ENCODE results near the gene SLC23A3. TPM values are rescaled to one million over a fixed set of nuclear protein-coding genes. Genes with fewer than 3 reads are reported as not detected.

Gene SLC23A3
- total and polyA plus RNA-seq, 2 experiments from 2014 or later, result 0.58 to 1.2 TPM

DNA sequence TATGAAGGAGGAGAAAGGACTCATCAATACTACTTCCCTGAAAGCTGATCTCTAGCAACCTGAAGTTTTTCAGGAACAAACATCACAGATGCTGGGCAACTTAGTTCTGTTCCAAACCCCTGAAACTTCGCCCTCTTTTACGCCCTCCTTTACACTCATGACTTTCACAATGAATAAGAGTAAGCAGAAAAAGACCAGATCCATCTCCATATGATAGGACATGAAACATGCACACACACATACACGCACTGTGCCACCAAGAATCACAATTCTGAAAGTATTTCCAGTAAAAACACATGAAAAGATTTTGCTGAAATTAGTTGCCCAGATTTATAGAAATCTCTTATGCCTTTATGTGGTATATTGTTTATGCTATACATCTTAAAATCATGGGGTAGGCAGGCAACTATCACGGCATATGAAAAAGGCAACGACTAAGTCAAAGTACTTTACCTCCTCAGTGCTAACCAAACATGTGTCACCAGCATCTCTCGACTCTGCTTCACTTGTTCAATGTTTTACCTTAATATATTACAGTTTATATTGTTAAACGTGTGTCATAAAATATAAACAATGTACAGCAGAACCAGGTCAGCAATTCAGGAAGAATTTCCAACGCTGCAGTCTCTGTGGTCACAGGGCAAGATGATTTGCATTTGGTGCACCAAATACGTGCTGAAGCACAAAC lies 57.0 kb downstream of the SLC23A3 start:
- Histone ChIP-seq H3K36me3 (ENCODE audit: low read depth) (no peaks in the 10 kb centered on the region), H3F3A (ENCODE audit: insufficient read depth) (no peaks in the 10 kb centered on the region), H3K79me2 (ENCODE audit: insufficient read depth) (no peaks in the 10 kb centered on the region), H3K9me3 (ENCODE audit: low read depth) (no peaks in the 10 kb centered on the region), H3K4me3 (no peak overlapping the region), H3K4me2 (ENCODE audit: unreplicated experiment) (no peak overlapping the region), H3K9ac (no peak overlapping the region), H2AFZ (no peak overlapping the region), H3K9me2 (ENCODE audit: insufficient read depth) (no peaks in the 10 kb centered on the region), H4K20me1 (ENCODE audit: insufficient read depth) (no peaks in the 10 kb centered on the region), H3K27ac (no peak overlapping the region), H3K4me1 (ENCODE audit: insufficient read depth) (no peaks in the 10 kb centered on the region), H3K27me3 (replicated peaks; ENCODE audit: insufficient read depth) (no peaks in the 10 kb centered on the region)
- no peak for TF ChIP-seq EZH2 (IDR thresholded peaks at IDR 0.05; ENCODE audit: insufficient read depth, poor library complexity, severe bottlenecking)
- whole genome bisulfite sequencing, 2 experiments (ENCODE audit: low coverage in 1 of 2, low lambda C conversion rate in 2 of 2, missing lambda C conversion rate in 2 of 2), result 85% methylated on average over 9 of the region's 9 CpGs
- DNase-seq, result no peak
- in situ Hi-C loops (cut with MboI), result no loop called here

DNA sequence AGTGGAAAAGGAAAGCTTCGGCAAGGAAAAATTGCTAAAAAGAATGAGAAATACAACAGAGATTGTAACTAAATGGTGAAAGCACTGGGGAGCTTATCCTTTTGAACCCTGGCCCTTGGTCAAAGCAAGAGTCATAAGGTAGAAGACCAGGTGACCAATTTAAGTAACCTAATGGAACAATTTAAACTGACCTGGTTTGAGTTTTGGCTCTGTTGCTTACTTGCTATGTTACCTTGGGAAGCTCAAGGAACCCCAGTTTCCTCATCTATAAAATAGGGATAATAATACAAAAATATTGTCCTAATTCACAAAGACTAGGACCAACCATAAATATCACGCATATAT lies 57.8 kb downstream of the SLC23A3 start:
- Histone ChIP-seq H2AFZ (no peak overlapping the region), H3K9me3 (ENCODE audit: low read depth) (no peaks in the 10 kb centered on the region), H3K4me2 (ENCODE audit: unreplicated experiment) (no peak overlapping the region), H3K36me3 (ENCODE audit: low read depth) (no peaks in the 10 kb centered on the region), H3K27me3 (replicated peaks; ENCODE audit: insufficient read depth) (no peaks in the 10 kb centered on the region), H3K4me1 (ENCODE audit: insufficient read depth) (no peaks in the 10 kb centered on the region), H3F3A (ENCODE audit: insufficient read depth) (no peaks in the 10 kb centered on the region), H3K9me2 (ENCODE audit: insufficient read depth) (no peaks in the 10 kb centered on the region), H3K4me3 (no peak overlapping the region), H3K27ac (no peak overlapping the region), H3K9ac (no peak overlapping the region), H3K79me2 (ENCODE audit: insufficient read depth) (no peaks in the 10 kb centered on the region), H4K20me1 (ENCODE audit: insufficient read depth) (no peaks in the 10 kb centered on the region)
- in situ Hi-C loops (cut with MboI), result no loop called here
- 96 to 97% methylated on average over 2 of the region's 2 CpGs for WGBS, 2 experiments (ENCODE audit: low coverage in 1 of 2, low lambda C conversion rate in 2 of 2, missing lambda C conversion rate in 2 of 2)
- TF ChIP-seq EZH2phosphoT487 (IDR thresholded peaks at IDR 0.05; ENCODE audit: insufficient read depth, low read depth), result no peak
- no peak for TF ChIP-seq EZH2 (IDR thresholded peaks at IDR 0.05; ENCODE audit: insufficient read depth, poor library complexity, severe bottlenecking)
- no peak for DNase-seq

Other genes with a start within 250 kb of the SLC23A3 start
- not detected in 2 replicates for gene CDK5R2, start 210.4 kb downstream of the SLC23A3 start, total RNA-seq (2014; rRNA removed; shearing (Covaris generic))
- gene CDK5R2, start 210.4 kb downstream of the SLC23A3 start, polyA plus RNA-seq (2016; fragmentation: Nextera tagmentation; extraction: Ambion mirVana), result not detected in 2 replicates
- gene FEV, start 184.8 kb downstream of the SLC23A3 start, total RNA-seq (2014; rRNA removed; shearing (Covaris generic)), result not detected in 2 replicates
- not detected in 2 replicates for gene FEV, start 184.8 kb downstream of the SLC23A3 start, polyA plus RNA-seq (2016; fragmentation: Nextera tagmentation; extraction: Ambion mirVana)
- gene CRYBA2, start 176.6 kb downstream of the SLC23A3 start, total RNA-seq (2014; rRNA removed; shearing (Covaris generic)), result not detected in 2 replicates
- gene CRYBA2, start 176.6 kb downstream of the SLC23A3 start, polyA plus RNA-seq (2016; fragmentation: Nextera tagmentation; extraction: Ambion mirVana), result not detected in 2 replicates
- not detected in 2 replicates for gene CFAP65, start 128.5 kb downstream of the SLC23A3 start, total RNA-seq (2014; rRNA removed; shearing (Covaris generic))
- gene CFAP65, start 128.5 kb downstream of the SLC23A3 start, polyA plus RNA-seq (2016; fragmentation: Nextera tagmentation; extraction: Ambion mirVana), result 0.08 TPM in 1 of 2 replicates, not detected in the other
- not detected in 2 replicates for gene IHH, start 109.1 kb downstream of the SLC23A3 start, total RNA-seq (2014; rRNA removed; shearing (Covaris generic))
- gene IHH, start 109.1 kb downstream of the SLC23A3 start, polyA plus RNA-seq (2016; fragmentation: Nextera tagmentation; extraction: Ambion mirVana), result not detected in 2 replicates
- gene NHEJ1, start 9.2 kb downstream of the SLC23A3 start, total RNA-seq (2014; rRNA removed; shearing (Covaris generic)), result 8.3 and 16.1 TPM in 2 replicates
- gene NHEJ1, start 9.2 kb downstream of the SLC23A3 start, polyA plus RNA-seq (2016; fragmentation: Nextera tagmentation; extraction: Ambion mirVana), result 8.3 and 10.5 TPM in 2 replicates
- gene CNPPD1, start 6.9 kb upstream of the SLC23A3 start, total RNA-seq (2014; rRNA removed; shearing (Covaris generic)), result 34.5 and 35.2 TPM in 2 replicates
- gene CNPPD1, start 6.9 kb upstream of the SLC23A3 start, polyA plus RNA-seq (2016; fragmentation: Nextera tagmentation; extraction: Ambion mirVana), result 43.8 and 43.9 TPM in 2 replicates
- gene RETREG2, start 8.2 kb upstream of the SLC23A3 start, total RNA-seq (2014; rRNA removed; shearing (Covaris generic)), result 98.9 and 120 TPM in 2 replicates
- gene RETREG2, start 8.2 kb upstream of the SLC23A3 start, polyA plus RNA-seq (2016; fragmentation: Nextera tagmentation; extraction: Ambion mirVana), result 20.7 and 21.5 TPM in 2 replicates
- 39.3 and 42.4 TPM in 2 replicates for gene ZFAND2B, start 36.8 kb upstream of the SLC23A3 start, total RNA-seq (2014; rRNA removed; shearing (Covaris generic))
- 36.0 and 38.9 TPM in 2 replicates for gene ZFAND2B, start 36.8 kb upstream of the SLC23A3 start, polyA plus RNA-seq (2016; fragmentation: Nextera tagmentation; extraction: Ambion mirVana)
- gene ABCB6, start 48.9 kb upstream of the SLC23A3 start, total RNA-seq (2014; rRNA removed; shearing (Covaris generic)), result 25.3 and 35.7 TPM in 2 replicates
- gene ABCB6, start 48.9 kb upstream of the SLC23A3 start, polyA plus RNA-seq (2016; fragmentation: Nextera tagmentation; extraction: Ambion mirVana), result 21.8 TPM in 2 replicates
- gene ATG9A, start 59.6 kb upstream of the SLC23A3 start, total RNA-seq (2014; rRNA removed; shearing (Covaris generic)), result 84.4 and 97.3 TPM in 2 replicates
- 68.5 and 72.6 TPM in 2 replicates for gene ATG9A, start 59.6 kb upstream of the SLC23A3 start, polyA plus RNA-seq (2016; fragmentation: Nextera tagmentation; extraction: Ambion mirVana)
- 27.8 and 32.6 TPM in 2 replicates for gene ANKZF1, start 59.8 kb upstream of the SLC23A3 start, total RNA-seq (2014; rRNA removed; shearing (Covaris generic))
- 26.8 and 31.5 TPM in 2 replicates for gene ANKZF1, start 59.8 kb upstream of the SLC23A3 start, polyA plus RNA-seq (2016; fragmentation: Nextera tagmentation; extraction: Ambion mirVana)
- 13.4 and 13.5 TPM in 2 replicates for gene GLB1L, start 75.4 kb upstream of the SLC23A3 start, total RNA-seq (2014; rRNA removed; shearing (Covaris generic))
- 3.4 and 3.8 TPM in 2 replicates for gene GLB1L, start 75.4 kb upstream of the SLC23A3 start, polyA plus RNA-seq (2016; fragmentation: Nextera tagmentation; extraction: Ambion mirVana)
- 15.3 and 16.0 TPM in 2 replicates for gene STK16, start 75.5 kb upstream of the SLC23A3 start, total RNA-seq (2014; rRNA removed; shearing (Covaris generic))
- 5.3 and 7.2 TPM in 2 replicates for gene STK16, start 75.5 kb upstream of the SLC23A3 start, polyA plus RNA-seq (2016; fragmentation: Nextera tagmentation; extraction: Ambion mirVana)
- not detected in 2 replicates for gene TUBA4B, start 83.2 kb upstream of the SLC23A3 start, total RNA-seq (2014; rRNA removed; shearing (Covaris generic))
- gene TUBA4B, start 83.2 kb upstream of the SLC23A3 start, polyA plus RNA-seq (2016; fragmentation: Nextera tagmentation; extraction: Ambion mirVana), result not detected in 2 replicates
- gene TUBA4A, start 83.9 kb upstream of the SLC23A3 start, total RNA-seq (2014; rRNA removed; shearing (Covaris generic)), result 14.3 and 27.1 TPM in 2 replicates
- gene TUBA4A, start 83.9 kb upstream of the SLC23A3 start, polyA plus RNA-seq (2016; fragmentation: Nextera tagmentation; extraction: Ambion mirVana), result 14.5 and 15.5 TPM in 2 replicates
- 50.5 and 53.7 TPM in 2 replicates for gene DNAJB2, start 109.3 kb upstream of the SLC23A3 start, total RNA-seq (2014; rRNA removed; shearing (Covaris generic))
- 11.1 and 12.6 TPM in 2 replicates for gene DNAJB2, start 109.3 kb upstream of the SLC23A3 start, polyA plus RNA-seq (2016; fragmentation: Nextera tagmentation; extraction: Ambion mirVana)
- 50.5 and 54.1 TPM in 2 replicates for gene PTPRN, start 139.4 kb upstream of the SLC23A3 start, total RNA-seq (2014; rRNA removed; shearing (Covaris generic))
- 29.2 and 30.5 TPM in 2 replicates for gene PTPRN, start 139.4 kb upstream of the SLC23A3 start, polyA plus RNA-seq (2016; fragmentation: Nextera tagmentation; extraction: Ambion mirVana)
- not detected in 2 replicates for gene RESP18, start 162.7 kb upstream of the SLC23A3 start, total RNA-seq (2014; rRNA removed; shearing (Covaris generic))
- not detected in 2 replicates for gene RESP18, start 162.7 kb upstream of the SLC23A3 start, polyA plus RNA-seq (2016; fragmentation: Nextera tagmentation; extraction: Ambion mirVana)
- gene DNPEP, start 217.9 kb upstream of the SLC23A3 start, total RNA-seq (2014; rRNA removed; shearing (Covaris generic)), result 79.8 and 84.5 TPM in 2 replicates
- gene DNPEP, start 217.9 kb upstream of the SLC23A3 start, polyA plus RNA-seq (2016; fragmentation: Nextera tagmentation; extraction: Ambion mirVana), result 54.5 and 57.5 TPM in 2 replicates
- gene DES, start 248.3 kb upstream of the SLC23A3 start, total RNA-seq (2014; rRNA removed; shearing (Covaris generic)), result 0.51 and 2.7 TPM in 2 replicates
- 0.75 and 1.1 TPM in 2 replicates for gene DES, start 248.3 kb upstream of the SLC23A3 start, polyA plus RNA-seq (2016; fragmentation: Nextera tagmentation; extraction: Ambion mirVana)

Data from GM23248 (cell line).